WTC11 (cell line): Measurements from ENCODE around the gene TRAF7. TPM values are rescaled to one million over a fixed set of nuclear protein-coding genes. Genes with fewer than 3 reads are reported as not detected.

ENCODE experiments used
- ATAC-seq: fragments of 200-7000 bp; cut with Tn5 transposase; 2 replicates; pipeline ENCODE4 v1.10.0; 2021; ENCODE audit warnings: mild to moderate bottlenecking, moderate library complexity
- CTCF ChIA-PET: fragments of 300-600 bp; sonication (Branson Sonifier 250); formaldehyde crosslinking; loops from one replicate; lab custom pipeline; 2021; ENCODE audit warnings: antibody characterized with exemption; lab: Charles Lee
- POLR2A ChIA-PET: fragments of 350-600 bp; sonication (Branson Sonifier 250); formaldehyde crosslinking; loops from one replicate; lab custom pipeline; 2021; ENCODE audit warnings: antibody characterized with exemption; lab: Charles Lee
- DNase-seq: peaks from one replicate; pipeline ENCODE4 v3.0.0; 2021; ENCODE audit warnings: low spot score
- H3K27ac Mint-ChIP-seq: 2 replicates; pipeline ENCODE4 v1.8.0; 2021; ENCODE audit warnings: mixed read lengths
- H3K27me3 Mint-ChIP-seq: 2 replicates; pipeline ENCODE4 v1.8.0; 2021; ENCODE audit warnings: low read depth, mild to moderate bottlenecking, moderate library complexity, mixed read lengths
- H3K36me3 Mint-ChIP-seq: 2 replicates; pipeline ENCODE4 v1.8.0; 2021; ENCODE audit warnings: mixed read lengths
- H3K4me1 Mint-ChIP-seq: 2 replicates; pipeline ENCODE4 v1.8.0; 2022; ENCODE audit warnings: mixed read lengths
- H3K4me3 Mint-ChIP-seq: 2 replicates; pipeline ENCODE4 v1.8.0; 2021; ENCODE audit warnings: mild to moderate bottlenecking, moderate library complexity, mixed read lengths
- H3K9me3 Mint-ChIP-seq: 2 replicates; pipeline ENCODE4 v1.8.0; 2021; ENCODE audit warnings: mixed read lengths
- GTF2I ChIP-seq: fragments of 250-450 bp; sonication (Bioruptor Pico); conservative IDR thresholded peaks from 2 replicates; pipeline ENCODE4 v1.4.0; 2021; ENCODE audit warnings: mild to moderate bottlenecking
- HMGA2 ChIP-seq: fragments of 250-450 bp; sonication (Bioruptor Pico); IDR thresholded peaks from 2 replicates; pipeline ENCODE4 v1.4.0; 2021; ENCODE audit warnings: mild to moderate bottlenecking, moderate library complexity
- IRF2 ChIP-seq: sonication (generic); formaldehyde crosslinking; IDR thresholded peaks from 2 replicates; pipeline ENCODE4 v1.8.0; 2022; ENCODE audit warnings: low read depth, missing genetic modification reagents, borderline replicate concordance
- MXD4 ChIP-seq: fragments of 250-450 bp; sonication (Bioruptor Pico); IDR thresholded peaks from 2 replicates; pipeline ENCODE4 v1.8.0; 2021; ENCODE audit warnings: mild to moderate bottlenecking, moderate library complexity, borderline replicate concordance
- TP53 ChIP-seq: sonication (generic); formaldehyde crosslinking; IDR thresholded peaks from 2 replicates; pipeline ENCODE4 v1.8.1; 2023; ENCODE audit warnings: mild to moderate bottlenecking, missing genetic modification reagents
- ZNF423 ChIP-seq: fragments of 250-450 bp; sonication (Bioruptor Pico); IDR thresholded peaks from 2 replicates; pipeline ENCODE4 v2.1.2; 2022; ENCODE audit warnings: mild to moderate bottlenecking, moderate library complexity
- total RNA-seq: library from RNA; stranded (reverse); gene quantifications from 3 replicates; pipeline ENCODE4 v1.2.3, GENCODE V29; 2021
- TF ChIP-seq, protein P1 (sequence below): sonication (generic); formaldehyde crosslinking; IDR thresholded peaks from 2 replicates; pipeline ENCODE4 v1.8.1; 2023; ENCODE audit warnings: mild to moderate bottlenecking, moderate library complexity, missing genetic modification reagents
- TF ChIP-seq, protein P2 (sequence below): sonication (generic); formaldehyde crosslinking; IDR thresholded peaks from 2 replicates; pipeline ENCODE4 v1.8.1; 2023; ENCODE audit warnings: mild to moderate bottlenecking, missing genetic modification reagents
- TF ChIP-seq, protein P3 (sequence below): sonication (generic); formaldehyde crosslinking; IDR thresholded peaks from 2 replicates; pipeline ENCODE4 v1.8.0; 2022; ENCODE audit warnings: missing genetic modification reagents
- TF ChIP-seq, protein P4 (sequence below): sonication (generic); formaldehyde crosslinking; IDR thresholded peaks from 2 replicates; pipeline ENCODE4 v1.8.1; 2022; ENCODE audit warnings: low read depth, mild to moderate bottlenecking, moderate library complexity, missing genetic modification reagents, borderline replicate concordance
- TF ChIP-seq, protein P5 (sequence below): sonication (generic); formaldehyde crosslinking; IDR thresholded peaks from 2 replicates; pipeline ENCODE4 v1.8.1; 2022; ENCODE audit warnings: missing genetic modification reagents, borderline replicate concordance
- TF ChIP-seq, protein P6 (sequence below): sonication (generic); formaldehyde crosslinking; IDR thresholded peaks from 2 replicates; pipeline ENCODE4 v1.8.1; 2023; ENCODE audit warnings: mild to moderate bottlenecking, missing genetic modification reagents, borderline replicate concordance
- TF ChIP-seq, protein P7 (sequence below): fragments of 250-450 bp; sonication (Bioruptor Pico); IDR thresholded peaks from 2 replicates; pipeline ENCODE4 v1.9.0; 2021; ENCODE audit warnings: mild to moderate bottlenecking

Gene TRAF7
- total RNA-seq, 1 experiment from 2014 or later = 148 TPM

DNA sequence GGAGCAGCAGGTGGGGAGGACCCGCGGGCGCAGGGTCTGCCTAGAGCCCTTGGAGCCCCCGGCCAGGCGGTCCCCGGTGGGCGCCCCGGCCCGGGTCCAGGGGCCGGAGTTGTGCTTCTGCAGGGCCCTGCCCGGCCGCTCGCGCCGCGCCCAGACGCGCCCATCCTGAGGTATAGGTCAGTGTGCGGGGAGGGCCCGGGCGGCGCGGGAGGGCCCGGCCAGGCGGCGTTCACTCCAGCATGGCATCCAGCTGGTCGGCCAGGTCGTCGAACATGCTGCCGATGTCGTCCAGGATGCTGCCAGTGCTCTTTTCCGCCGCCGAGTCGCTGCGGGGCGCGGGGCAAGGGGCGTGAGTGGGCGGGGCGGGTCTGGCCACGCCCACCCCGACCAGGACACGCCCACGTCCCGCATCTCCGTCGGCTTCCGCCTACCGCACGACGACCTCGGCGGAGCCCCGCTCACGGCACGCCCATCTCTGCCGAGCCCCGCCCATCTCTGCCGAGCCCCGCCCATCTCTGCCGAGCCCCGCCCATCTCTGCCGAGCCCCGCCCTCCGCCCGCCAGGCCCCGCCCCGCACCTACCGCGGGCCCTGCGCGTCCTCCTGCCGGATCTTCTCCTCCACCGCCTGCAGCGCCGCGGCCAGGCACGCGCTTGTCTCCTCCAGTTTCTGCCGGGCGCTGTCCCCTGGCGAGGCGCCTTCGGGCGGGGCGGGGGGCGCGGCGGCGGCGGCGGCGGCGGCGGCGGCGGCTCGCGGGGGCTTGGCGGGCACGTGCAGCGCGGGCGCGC, 22.9 kb downstream of the TRAF7 start (continued):
- TF ChIP-seq ZNF423 (CRISPR knock-in tag) (no peak), HMGA2 (CRISPR knock-in tag) (no peak), TP53 (no peak), GTF2I (CRISPR knock-in tag) (no peak)
- TF ChIP-seq, protein P1, sequence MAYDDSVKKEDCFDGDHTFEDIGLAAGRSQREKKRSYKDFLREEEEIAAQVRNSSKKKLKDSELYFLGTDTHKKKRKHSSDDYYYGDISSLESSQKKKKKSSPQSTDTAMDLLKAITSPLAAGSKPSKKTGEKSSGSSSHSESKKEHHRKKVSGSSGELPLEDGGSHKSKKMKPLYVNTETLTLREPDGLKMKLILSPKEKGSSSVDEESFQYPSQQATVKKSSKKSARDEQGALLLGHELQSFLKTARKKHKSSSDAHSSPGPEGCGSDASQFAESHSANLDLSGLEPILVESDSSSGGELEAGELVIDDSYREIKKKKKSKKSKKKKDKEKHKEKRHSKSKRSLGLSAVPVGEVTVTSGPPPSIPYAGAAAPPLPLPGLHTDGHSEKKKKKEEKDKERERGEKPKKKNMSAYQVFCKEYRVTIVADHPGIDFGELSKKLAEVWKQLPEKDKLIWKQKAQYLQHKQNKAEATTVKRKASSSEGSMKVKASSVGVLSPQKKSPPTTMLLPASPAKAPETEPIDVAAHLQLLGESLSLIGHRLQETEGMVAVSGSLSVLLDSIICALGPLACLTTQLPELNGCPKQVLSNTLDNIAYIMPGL (CRISPR knock-in tag) = peak; percentile 25; the same call in 1 of the 2 replicates
- TF ChIP-seq, protein P2, sequence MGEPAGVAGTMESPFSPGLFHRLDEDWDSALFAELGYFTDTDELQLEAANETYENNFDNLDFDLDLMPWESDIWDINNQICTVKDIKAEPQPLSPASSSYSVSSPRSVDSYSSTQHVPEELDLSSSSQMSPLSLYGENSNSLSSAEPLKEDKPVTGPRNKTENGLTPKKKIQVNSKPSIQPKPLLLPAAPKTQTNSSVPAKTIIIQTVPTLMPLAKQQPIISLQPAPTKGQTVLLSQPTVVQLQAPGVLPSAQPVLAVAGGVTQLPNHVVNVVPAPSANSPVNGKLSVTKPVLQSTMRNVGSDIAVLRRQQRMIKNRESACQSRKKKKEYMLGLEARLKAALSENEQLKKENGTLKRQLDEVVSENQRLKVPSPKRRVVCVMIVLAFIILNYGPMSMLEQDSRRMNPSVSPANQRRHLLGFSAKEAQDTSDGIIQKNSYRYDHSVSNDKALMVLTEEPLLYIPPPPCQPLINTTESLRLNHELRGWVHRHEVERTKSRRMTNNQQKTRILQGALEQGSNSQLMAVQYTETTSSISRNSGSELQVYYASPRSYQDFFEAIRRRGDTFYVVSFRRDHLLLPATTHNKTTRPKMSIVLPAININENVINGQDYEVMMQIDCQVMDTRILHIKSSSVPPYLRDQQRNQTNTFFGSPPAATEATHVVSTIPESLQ (CRISPR knock-in tag) = no peak
- TF ChIP-seq, protein P3, sequence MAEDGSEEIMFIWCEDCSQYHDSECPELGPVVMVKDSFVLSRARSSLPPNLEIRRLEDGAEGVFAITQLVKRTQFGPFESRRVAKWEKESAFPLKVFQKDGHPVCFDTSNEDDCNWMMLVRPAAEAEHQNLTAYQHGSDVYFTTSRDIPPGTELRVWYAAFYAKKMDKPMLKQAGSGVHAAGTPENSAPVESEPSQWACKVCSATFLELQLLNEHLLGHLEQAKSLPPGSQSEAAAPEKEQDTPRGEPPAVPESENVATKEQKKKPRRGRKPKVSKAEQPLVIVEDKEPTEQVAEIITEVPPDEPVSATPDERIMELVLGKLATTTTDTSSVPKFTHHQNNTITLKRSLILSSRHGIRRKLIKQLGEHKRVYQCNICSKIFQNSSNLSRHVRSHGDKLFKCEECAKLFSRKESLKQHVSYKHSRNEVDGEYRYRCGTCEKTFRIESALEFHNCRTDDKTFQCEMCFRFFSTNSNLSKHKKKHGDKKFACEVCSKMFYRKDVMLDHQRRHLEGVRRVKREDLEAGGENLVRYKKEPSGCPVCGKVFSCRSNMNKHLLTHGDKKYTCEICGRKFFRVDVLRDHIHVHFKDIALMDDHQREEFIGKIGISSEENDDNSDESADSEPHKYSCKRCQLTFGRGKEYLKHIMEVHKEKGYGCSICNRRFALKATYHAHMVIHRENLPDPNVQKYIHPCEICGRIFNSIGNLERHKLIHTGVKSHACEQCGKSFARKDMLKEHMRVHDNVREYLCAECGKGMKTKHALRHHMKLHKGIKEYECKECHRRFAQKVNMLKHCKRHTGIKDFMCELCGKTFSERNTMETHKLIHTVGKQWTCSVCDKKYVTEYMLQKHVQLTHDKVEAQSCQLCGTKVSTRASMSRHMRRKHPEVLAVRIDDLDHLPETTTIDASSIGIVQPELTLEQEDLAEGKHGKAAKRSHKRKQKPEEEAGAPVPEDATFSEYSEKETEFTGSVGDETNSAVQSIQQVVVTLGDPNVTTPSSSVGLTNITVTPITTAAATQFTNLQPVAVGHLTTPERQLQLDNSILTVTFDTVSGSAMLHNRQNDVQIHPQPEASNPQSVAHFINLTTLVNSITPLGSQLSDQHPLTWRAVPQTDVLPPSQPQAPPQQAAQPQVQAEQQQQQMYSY (CRISPR knock-in tag) = no peak; the same call in 1 of the 2 replicates
- TF ChIP-seq, protein P4, sequence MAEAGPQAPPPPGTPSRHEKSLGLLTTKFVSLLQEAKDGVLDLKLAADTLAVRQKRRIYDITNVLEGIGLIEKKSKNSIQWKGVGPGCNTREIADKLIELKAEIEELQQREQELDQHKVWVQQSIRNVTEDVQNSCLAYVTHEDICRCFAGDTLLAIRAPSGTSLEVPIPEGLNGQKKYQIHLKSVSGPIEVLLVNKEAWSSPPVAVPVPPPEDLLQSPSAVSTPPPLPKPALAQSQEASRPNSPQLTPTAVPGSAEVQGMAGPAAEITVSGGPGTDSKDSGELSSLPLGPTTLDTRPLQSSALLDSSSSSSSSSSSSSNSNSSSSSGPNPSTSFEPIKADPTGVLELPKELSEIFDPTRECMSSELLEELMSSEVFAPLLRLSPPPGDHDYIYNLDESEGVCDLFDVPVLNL = 0 out of 2 replicates have a peak, but pooled peaks have one; percentile 12

DNA sequence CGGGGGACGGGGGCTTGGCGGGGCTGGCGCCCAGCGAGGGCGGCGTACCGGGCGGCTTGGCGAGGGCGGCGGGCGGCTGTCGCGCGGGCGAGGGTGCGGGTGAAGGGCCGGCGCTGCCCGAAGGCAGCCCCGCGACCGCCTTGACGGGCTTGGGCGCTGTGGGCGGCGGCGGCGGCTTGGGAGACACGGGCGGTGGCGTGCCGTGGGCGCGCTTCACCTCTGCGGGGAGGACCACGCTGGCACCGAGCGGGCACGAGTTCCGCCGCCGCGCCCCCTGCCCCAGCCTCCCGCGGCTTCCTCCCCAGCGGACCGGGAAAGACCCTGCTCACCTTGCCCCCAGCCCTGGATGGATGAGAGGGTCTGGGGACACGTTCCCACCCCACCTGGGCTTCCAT, 23.5 kb downstream of the TRAF7 start:
- POLR2A ChIA-PET = no interaction called here
- DNase-seq = no peak
- Mint-ChIP-seq H3K36me3 (peaks cover 10% of the 10 kb centered on the region), H3K4me3 (no peak overlapping the region), H3K4me1 (0 out of 2 replicates have a peak, but pooled peaks cover 3% of the 10 kb centered on the region), H3K27ac (no peak overlapping the region), H3K9me3 (no peaks in the 10 kb centered on the region), H3K27me3 (no peaks in the 10 kb centered on the region)
- TF ChIP-seq, protein P4 = 0 out of 2 replicates have a peak, but pooled peaks have one; percentile 12
- no peak for TF ChIP-seq IRF2 (CRISPR knock-in tag)
- CTCF ChIA-PET = no interaction called here
- peak; percentile 1 for ATAC-seq

DNA sequence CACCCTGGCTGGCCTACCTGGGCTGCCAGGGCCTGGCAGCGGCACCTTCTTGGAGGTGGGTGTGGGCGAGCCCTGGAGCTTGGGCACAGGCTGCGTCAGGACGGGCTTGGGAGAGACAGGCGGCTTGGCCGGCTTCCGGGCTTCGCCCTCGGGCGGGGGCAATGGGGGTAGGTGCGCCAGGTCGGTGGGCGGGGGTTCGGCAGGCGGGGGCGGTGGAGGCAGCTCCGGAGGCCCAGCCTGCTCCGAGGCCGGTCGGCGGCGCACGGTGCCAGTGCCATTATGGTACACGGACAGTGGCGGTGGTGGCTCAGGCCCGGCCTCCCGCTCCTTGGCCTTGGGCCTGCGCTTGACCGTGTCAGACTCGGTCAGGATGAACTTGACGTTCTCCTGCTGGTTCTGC, 24.0 kb downstream of the TRAF7 start:
- Mint-ChIP-seq H3K36me3 (peaks cover 6% of the 10 kb centered on the region), H3K4me3 (no peak overlapping the region), H3K9me3 (no peaks in the 10 kb centered on the region), H3K27me3 (no peaks in the 10 kb centered on the region), H3K4me1 (0 out of 2 replicates have a peak, but pooled peaks cover 3% of the 10 kb centered on the region), H3K27ac (no peak overlapping the region)
- ATAC-seq (no peak), DNase-seq (no peak)
- TF ChIP-seq, protein P5, sequence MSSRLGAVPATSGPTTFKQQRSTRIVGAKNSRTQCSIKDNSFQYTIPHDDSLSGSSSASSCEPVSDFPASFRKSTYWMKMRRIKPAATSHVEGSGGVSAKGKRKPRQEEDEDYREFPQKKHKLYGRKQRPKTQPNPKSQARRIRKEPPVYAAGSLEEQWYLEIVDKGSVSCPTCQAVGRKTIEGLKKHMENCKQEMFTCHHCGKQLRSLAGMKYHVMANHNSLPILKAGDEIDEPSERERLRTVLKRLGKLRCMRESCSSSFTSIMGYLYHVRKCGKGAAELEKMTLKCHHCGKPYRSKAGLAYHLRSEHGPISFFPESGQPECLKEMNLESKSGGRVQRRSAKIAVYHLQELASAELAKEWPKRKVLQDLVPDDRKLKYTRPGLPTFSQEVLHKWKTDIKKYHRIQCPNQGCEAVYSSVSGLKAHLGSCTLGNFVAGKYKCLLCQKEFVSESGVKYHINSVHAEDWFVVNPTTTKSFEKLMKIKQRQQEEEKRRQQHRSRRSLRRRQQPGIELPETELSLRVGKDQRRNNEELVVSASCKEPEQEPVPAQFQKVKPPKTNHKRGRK (CRISPR knock-in tag) = no peak
- TF ChIP-seq, protein P6, sequence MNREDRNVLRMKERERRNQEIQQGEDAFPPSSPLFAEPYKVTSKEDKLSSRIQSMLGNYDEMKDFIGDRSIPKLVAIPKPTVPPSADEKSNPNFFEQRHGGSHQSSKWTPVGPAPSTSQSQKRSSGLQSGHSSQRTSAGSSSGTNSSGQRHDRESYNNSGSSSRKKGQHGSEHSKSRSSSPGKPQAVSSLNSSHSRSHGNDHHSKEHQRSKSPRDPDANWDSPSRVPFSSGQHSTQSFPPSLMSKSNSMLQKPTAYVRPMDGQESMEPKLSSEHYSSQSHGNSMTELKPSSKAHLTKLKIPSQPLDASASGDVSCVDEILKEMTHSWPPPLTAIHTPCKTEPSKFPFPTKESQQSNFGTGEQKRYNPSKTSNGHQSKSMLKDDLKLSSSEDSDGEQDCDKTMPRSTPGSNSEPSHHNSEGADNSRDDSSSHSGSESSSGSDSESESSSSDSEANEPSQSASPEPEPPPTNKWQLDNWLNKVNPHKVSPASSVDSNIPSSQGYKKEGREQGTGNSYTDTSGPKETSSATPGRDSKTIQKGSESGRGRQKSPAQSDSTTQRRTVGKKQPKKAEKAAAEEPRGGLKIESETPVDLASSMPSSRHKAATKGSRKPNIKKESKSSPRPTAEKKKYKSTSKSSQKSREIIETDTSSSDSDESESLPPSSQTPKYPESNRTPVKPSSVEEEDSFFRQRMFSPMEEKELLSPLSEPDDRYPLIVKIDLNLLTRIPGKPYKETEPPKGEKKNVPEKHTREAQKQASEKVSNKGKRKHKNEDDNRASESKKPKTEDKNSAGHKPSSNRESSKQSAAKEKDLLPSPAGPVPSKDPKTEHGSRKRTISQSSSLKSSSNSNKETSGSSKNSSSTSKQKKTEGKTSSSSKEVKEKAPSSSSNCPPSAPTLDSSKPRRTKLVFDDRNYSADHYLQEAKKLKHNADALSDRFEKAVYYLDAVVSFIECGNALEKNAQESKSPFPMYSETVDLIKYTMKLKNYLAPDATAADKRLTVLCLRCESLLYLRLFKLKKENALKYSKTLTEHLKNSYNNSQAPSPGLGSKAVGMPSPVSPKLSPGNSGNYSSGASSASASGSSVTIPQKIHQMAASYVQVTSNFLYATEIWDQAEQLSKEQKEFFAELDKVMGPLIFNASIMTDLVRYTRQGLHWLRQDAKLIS = no peak
- TF ChIP-seq, protein P7, sequence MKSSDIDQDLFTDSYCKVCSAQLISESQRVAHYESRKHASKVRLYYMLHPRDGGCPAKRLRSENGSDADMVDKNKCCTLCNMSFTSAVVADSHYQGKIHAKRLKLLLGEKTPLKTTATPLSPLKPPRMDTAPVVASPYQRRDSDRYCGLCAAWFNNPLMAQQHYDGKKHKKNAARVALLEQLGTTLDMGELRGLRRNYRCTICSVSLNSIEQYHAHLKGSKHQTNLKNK (CRISPR knock-in tag) = no peak
- TF ChIP-seq MXD4 (CRISPR knock-in tag) = no peak
- CTCF ChIA-PET = no interaction called here
- POLR2A ChIA-PET = no interaction called here
